Measurements from ENCODE around the gene TM9SF1. TPM values are rescaled to one million over a fixed set of nuclear protein-coding genes. Genes with fewer than 3 reads are reported as not detected.

Gene TM9SF1
- total and polyA plus RNA-seq, 9 of the 15 experiments (the other 6 are each of a cell fraction or from before 2014, with no cell fraction given): 5.3 to 20.3 (median 11.8) TPM

- TF ChIP-seq SAFB2 (IDR thresholded peaks at IDR 0.05; ENCODE audit: borderline replicate concordance, low read depth, low read length, severe bottlenecking) (no peak), PPARD (CRISPR knock-in tag; IDR thresholded peaks at IDR 0.05) (no peak), MBD2 (IDR thresholded peaks at IDR 0.05; ENCODE audit: borderline replicate concordance, low read depth) (peak; percentile 81; the same call in 1 of the 2 replicates), PHF8 (IDR thresholded peaks at IDR 0.05; ENCODE audit: borderline replicate concordance, low read length) (peak; percentile 67; the same call in 1 of the 2 replicates), LEF1 (IDR thresholded peaks at IDR 0.05) (no peak), ZKSCAN8 (CRISPR knock-in tag; IDR thresholded peaks at IDR 0.05) (no peak), KLF6 (CRISPR knock-in tag; IDR thresholded peaks at IDR 0.05; ENCODE audit: borderline replicate concordance) (no peak), THRB (CRISPR knock-in tag; conservative IDR thresholded peaks at IDR 0.05) (no peak), HDAC1 (IDR thresholded peaks at IDR 0.05) (no peak), NR2F6 (CRISPR knock-in tag; IDR thresholded peaks at IDR 0.05) (no peak), MED1 (CRISPR knock-in tag; IDR thresholded peaks at IDR 0.05; ENCODE audit: borderline replicate concordance) (no peak), PHB (CRISPR knock-in tag; IDR thresholded peaks at IDR 0.05) (no peak), HDAC3 (IDR thresholded peaks at IDR 0.05; ENCODE audit: borderline replicate concordance, partially characterized antibody) (no peak), HNRNPL (IDR thresholded peaks at IDR 0.05; ENCODE audit: low read depth, low read length) (no peak), RBFOX2 (IDR thresholded peaks at IDR 0.05; ENCODE audit: low read depth, low read length) (peak; percentile 92), MYBL2 (IDR thresholded peaks at IDR 0.05; ENCODE audit: low read depth) (peak; percentile 91), MYBL2 (CRISPR knock-in tag; IDR thresholded peaks at IDR 0.05; ENCODE audit: borderline replicate concordance) (no peak), XRCC3 (IDR thresholded peaks at IDR 0.05) (no peak), CBFA2T2 (conservative IDR thresholded peaks at IDR 0.05) (no peak), BRCA1 (IDR thresholded peaks at IDR 0.05) (no peak), BRCA1 (CRISPR knock-in tag; IDR thresholded peaks at IDR 0.05) (no peak)
- TF ChIP-seq, protein P1, sequence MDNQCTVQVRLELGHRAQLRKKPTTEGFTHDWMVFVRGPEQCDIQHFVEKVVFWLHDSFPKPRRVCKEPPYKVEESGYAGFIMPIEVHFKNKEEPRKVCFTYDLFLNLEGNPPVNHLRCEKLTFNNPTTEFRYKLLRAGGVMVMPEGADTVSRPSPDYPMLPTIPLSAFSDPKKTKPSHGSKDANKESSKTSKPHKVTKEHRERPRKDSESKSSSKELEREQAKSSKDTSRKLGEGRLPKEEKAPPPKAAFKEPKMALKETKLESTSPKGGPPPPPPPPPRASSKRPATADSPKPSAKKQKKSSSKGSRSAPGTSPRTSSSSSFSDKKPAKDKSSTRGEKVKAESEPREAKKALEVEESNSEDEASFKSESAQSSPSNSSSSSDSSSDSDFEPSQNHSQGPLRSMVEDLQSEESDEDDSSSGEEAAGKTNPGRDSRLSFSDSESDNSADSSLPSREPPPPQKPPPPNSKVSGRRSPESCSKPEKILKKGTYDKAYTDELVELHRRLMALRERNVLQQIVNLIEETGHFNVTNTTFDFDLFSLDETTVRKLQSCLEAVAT (IDR thresholded peaks at IDR 0.05): peak in 1 of 2 experiments; percentile 98; a peak in 2 of 4 replicates
- TF ChIP-seq, protein P2, sequence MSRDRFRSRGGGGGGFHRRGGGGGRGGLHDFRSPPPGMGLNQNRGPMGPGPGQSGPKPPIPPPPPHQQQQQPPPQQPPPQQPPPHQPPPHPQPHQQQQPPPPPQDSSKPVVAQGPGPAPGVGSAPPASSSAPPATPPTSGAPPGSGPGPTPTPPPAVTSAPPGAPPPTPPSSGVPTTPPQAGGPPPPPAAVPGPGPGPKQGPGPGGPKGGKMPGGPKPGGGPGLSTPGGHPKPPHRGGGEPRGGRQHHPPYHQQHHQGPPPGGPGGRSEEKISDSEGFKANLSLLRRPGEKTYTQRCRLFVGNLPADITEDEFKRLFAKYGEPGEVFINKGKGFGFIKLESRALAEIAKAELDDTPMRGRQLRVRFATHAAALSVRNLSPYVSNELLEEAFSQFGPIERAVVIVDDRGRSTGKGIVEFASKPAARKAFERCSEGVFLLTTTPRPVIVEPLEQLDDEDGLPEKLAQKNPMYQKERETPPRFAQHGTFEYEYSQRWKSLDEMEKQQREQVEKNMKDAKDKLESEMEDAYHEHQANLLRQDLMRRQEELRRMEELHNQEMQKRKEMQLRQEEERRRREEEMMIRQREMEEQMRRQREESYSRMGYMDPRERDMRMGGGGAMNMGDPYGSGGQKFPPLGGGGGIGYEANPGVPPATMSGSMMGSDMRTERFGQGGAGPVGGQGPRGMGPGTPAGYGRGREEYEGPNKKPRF (IDR thresholded peaks at IDR 0.05; ENCODE audit: low read depth, low read length): no peak
- TF ChIP-seq, protein P3, sequence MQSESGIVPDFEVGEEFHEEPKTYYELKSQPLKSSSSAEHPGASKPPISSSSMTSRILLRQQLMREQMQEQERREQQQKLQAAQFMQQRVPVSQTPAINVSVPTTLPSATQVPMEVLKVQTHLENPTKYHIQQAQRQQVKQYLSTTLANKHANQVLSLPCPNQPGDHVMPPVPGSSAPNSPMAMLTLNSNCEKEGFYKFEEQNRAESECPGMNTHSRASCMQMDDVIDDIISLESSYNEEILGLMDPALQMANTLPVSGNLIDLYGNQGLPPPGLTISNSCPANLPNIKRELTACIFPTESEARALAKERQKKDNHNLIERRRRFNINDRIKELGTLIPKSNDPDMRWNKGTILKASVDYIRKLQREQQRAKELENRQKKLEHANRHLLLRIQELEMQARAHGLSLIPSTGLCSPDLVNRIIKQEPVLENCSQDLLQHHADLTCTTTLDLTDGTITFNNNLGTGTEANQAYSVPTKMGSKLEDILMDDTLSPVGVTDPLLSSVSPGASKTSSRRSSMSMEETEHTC (IDR thresholded peaks at IDR 0.05): no peak
These were observed 54.0 kb downstream of the TM9SF1 start, which contains the start of gene EMC9 (continued) for GRCh38 chr14:24141097-24141880.
